Omental fat pad (tissue), 4 donors: ENCODE data around the gene SEMA3E. TPM values are rescaled to one million over a fixed set of nuclear protein-coding genes. Genes with fewer than 3 reads are reported as not detected.

Source experiments
- ATAC-seq: fragments of 150-250 bp; one replicate; pipeline ENCODE4 v1.9.1; 2016; ENCODE audit warnings: mild to moderate bottlenecking, moderate library complexity; ENCODE audit not compliant: low FRiP score
- DNase-seq: peaks from one replicate; pipeline ENCODE4 v3.0.0-alpha.2; 2019; ENCODE audit warnings: low spot score
- CTCF ChIP-seq, 3 donors: fragments of 450-650 bp; IDR thresholded peaks; one replicate each; pipeline ENCODE4 v1.5.1; 2016 to 2017; ENCODE audit warnings: antibody characterized with exemption in 3 of 3, mild to moderate bottlenecking in 3 of 3, moderate library complexity in 2 of 3
- total RNA-seq, 4 donors: library from RNA; depleted of rRNA; stranded (reverse); fragments of >200 nt; gene quantifications; one replicate each; pipeline ENCODE4 v1.1.0, GENCODE V29; 2016

The SEMA3E gene
- total RNA-seq, 4 donors from 2014 or later: 1.2 to 6.3 (median 1.4) TPM

GRCh38 chr7:83415840-83416239 lies 233.1 kb downstream of the SEMA3E start:
- no peak for ATAC-seq
- no peak for DNase-seq
- TF ChIP-seq CTCF (IDR thresholded peaks at IDR 0.05): no peak

DNA sequence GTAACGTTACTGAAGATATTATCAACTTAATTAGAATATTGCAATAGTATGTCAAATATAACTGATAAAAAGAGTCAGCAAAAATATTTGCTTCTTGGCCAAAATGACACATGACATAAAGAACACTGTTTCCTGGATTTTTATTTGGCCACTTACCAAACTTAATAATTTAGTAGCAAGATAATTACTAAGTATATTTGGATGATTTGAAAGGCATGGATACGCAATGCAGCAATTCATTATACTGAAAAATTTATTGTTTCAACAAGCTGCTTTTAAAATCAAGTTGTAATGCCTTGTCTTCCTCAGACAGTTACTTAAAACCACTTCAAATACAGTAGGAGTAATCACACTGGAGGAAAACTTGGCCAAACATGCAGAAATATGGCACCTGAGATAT lies 234.0 kb downstream of the SEMA3E start:
- ATAC-seq (no peak), DNase-seq (no peak)
- TF ChIP-seq CTCF (IDR thresholded peaks at IDR 0.05): no peak

- DNase-seq: no peak
- no peak for TF ChIP-seq CTCF (IDR thresholded peaks at IDR 0.05)
- ATAC-seq: no peak
Observed at GRCh38 chr7:83413831-83414230, 235.1 kb downstream of the SEMA3E start.

GRCh38 chr7:83413424-83413823 lies 235.5 kb downstream of the SEMA3E start:
- no peak for DNase-seq
- ATAC-seq: no peak
- no peak for TF ChIP-seq CTCF (IDR thresholded peaks at IDR 0.05)

DNA sequence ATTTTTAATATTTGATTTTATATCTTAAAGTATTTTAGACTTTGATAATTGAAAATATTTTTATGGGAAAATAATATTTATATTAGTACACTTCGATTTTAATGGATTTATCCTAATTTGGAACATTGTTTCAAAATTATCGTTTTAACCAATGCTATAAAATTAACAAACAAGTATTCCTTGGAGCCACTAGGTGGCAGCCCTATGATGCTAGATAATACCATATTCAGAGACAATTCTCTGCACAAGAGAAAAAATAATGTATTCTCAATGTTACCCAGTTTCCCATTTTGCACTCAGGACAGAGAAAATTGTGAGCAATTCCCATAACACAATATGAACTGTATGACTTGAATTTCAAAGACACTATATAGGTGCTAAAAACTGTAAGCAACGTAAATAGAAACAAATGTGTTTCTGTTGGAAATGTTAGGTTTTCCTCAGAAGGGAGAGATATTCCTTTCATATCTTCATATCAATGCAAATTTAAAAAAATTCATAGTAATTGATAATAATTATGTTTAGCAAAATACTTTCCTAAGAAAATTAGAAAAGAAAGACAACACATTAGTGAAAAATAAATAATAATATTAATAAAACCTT lies 237.8 kb downstream of the SEMA3E start:
- no peak for TF ChIP-seq CTCF (IDR thresholded peaks at IDR 0.05)
- no peak for DNase-seq
- ATAC-seq: no peak

- no peak for DNase-seq
- no peak for TF ChIP-seq CTCF (IDR thresholded peaks at IDR 0.05)
- no peak for ATAC-seq
Observed at GRCh38 chr7:83394776-83395175, 254.2 kb downstream of the SEMA3E start.

GRCh38 chr7:83388436-83388835 lies 260.5 kb downstream of the SEMA3E start:
- no peak for DNase-seq
- no peak for ATAC-seq

More at GRCh38 chr7:83388436-83388835, 260.5 kb downstream of the SEMA3E start:
- TF ChIP-seq CTCF (IDR thresholded peaks at IDR 0.05): no peak
